Measurements from ENCODE around the gene LPP.

DNA sequence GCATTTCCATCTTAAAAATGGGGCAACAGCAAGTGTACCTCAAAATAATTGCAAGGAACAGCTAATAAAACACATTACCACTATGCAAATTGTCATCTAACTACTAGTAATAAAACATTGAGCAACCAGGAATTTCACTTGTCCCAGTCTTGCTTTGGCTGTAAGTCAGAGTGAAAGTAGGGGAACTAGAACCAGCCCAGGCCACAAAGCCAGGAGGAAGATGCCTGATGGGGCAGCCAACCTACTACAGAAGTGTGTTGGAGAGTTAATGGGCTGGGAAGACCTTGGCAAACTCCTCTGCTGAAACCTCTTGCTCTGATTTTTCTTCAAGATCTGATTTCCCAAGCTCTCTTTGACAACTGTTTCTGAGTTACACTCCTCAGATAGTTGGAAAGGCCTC is 40.2 kb upstream of the LPP start:
- no peak for TF ChIP-seq POLR2AphosphoS5 (IDR thresholded peaks at IDR 0.05; ENCODE audit: borderline replicate concordance, low read depth, low read length)
- TF ChIP-seq EZH2 (IDR thresholded peaks at IDR 0.05): no peak
- TF ChIP-seq FOXP2 (optimal IDR thresholded peaks at IDR 0.05; ENCODE audit: control extremely low read depth, extremely low read length, insufficient read depth): no peak

Data from SK-N-MC (cell line).